Measurements from ENCODE around the gene MYORG.
A peak's percentile ranks its signal among the peaks of the same experiment; 100 is the strongest.
"Not testable (repeated sequence)": the region's sequence is repeated elsewhere in the genome, so short reads cannot be mapped to it uniquely, and the experiment has no call there.

The MYORG gene

GRCh38 chr9:34384368-34385165 lies 7.9 kb upstream of the MYORG start:
- no peak for DNase-seq

GRCh38 chr9:34383904-34384303 lies 7.2 kb upstream of the MYORG start:
- DNase-seq, result no peak

GRCh38 chr9:34382879-34383278 lies 6.2 kb upstream of the MYORG start:
- no peak for DNase-seq

GRCh38 chr9:34382054-34382453 lies 5.4 kb upstream of the MYORG start:
- no peak for DNase-seq

GRCh38 chr9:34381323-34381722 lies 4.6 kb upstream of the MYORG start:
- no peak for DNase-seq

DNA sequence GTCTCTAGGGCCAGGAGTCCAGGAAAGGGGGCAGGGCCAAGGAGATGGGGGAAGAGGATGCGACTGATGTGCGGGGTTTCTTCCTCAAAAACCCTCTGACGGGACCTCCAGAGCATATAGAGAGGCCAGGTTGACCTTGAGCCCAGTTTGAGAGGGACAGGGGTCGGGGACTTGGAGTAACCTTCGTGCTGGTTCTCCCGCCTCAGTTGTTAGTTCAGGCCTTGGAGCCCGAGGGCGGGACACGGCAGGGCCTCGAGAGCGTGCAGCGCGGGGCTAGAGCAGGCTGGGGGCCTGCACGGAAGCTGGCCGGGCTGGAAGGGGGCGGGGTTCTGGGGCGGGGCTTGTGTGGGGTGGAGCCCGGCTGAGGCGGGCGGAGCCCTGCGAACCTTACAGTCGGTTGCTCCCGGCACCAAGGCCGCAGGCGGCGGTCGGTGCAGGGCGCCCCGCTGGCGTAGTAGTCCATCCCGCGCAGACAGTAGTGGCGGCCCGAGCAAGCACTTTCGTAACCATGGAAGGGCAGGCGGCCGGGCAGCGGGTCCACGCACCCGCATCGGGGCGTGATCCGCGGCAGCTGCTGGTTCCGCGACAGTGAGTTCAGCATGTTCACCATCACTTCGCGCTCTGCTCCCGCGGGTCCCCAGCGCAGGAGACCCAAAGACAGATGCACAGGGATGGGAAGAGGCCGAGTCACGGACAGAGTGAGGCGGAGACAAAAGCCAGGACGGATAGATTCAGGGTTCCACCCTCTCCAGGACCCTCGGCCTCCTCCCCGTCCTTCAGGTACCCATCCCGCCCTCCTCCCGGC lies 4.0 kb upstream of the MYORG start:
- DNase-seq, result peak; percentile 68

DNA sequence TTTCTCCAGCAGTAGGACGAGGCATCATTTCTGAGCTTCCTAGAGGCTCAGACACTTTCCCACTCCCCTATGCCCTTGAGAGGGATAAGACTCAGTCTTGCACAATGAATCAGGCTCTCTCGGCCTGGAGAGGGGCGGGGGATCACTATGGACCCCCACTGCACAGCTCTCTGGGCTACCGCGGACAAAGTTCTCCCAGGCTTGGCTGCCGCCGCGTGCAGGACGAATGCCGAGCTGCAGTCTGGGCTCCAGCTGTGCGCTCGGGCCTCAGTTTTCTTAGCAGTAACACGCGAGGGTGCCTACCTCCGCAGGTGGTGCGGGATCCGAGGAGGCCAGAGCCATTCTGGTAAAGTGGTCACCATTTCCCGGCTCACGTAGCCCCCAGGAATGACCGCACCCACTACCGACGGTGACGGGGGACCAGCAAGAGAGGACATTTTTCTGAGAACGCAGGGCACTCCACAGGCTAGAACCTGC lies 3.4 kb upstream of the MYORG start:
- no peak for DNase-seq

DNA sequence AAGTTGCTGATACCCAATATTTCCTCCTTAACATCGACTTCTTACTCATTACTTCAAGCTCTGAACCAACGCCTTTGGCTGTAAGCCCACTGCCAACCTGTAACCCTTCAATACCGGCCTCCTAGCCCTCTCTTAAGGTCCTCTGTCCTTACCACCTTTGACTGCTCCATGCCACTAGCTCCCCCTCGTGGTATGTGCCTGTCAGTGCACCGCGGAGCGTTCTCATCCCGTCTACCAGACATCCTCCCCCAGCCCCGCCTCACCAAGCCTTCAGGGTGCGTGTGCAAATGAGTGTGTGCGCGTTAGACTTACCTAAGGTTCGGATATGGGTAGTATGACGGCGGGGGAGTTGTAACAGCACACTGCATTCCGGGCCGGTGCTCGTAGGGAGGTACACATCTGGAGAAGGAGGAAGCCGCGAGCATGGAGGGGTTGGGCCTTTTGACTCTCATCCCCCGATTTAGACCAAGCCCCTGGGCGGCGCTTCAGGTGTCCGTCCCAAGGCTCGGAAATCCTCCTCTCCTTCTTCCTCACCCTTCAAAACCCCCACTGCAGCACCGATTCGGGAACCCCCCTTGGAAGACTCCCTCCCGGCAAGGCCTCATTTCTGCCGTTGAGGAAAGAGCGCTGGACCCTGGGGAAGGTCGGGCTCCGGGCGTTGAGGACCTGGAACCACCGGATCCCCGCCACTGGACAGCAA lies 2.8 kb upstream of the MYORG start:
- DNase-seq, result peak; percentile 68

- DNase-seq, result no peak
Measured at GRCh38 chr9:34378376-34379060, 1.8 kb upstream of the MYORG start.

- DNase-seq, result no peak
Measured at GRCh38 chr9:34377404-34377746, 677 bp upstream of the MYORG start.

DNA sequence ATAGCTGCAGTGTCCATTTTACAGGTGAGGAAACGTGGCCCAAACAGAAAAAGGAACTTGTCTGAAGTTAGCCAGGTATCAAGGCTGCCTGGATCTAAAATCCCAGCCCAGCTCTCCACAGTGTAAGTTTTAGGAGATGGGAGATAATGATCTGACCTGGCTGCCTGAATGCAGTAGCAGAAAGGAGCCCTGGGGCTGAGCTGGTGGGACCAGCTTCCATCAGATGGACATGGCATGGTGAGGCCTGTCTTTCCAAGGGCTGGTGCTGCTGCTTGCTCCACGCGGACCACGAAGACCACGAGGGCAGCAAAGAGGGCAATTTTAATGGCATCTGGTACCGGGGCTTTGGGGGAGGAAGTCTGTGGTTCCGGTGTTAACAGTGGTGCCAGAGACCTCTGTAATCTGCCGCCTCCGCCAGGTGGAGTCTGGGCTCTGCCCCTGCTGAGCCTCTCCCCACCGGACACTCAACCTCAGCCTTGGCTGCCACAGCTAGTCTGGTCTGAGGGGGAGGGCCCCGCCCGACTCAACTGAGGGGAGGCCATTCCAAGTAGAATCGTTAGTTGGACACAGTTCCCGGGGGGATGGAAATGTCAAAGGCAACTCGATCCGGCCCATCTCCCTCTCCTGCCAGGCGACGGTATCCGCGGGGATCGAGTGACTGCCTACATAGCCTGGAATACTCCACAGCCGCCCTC lies 650 bp downstream of the MYORG start:
- DNase-seq, result no peak

DNA sequence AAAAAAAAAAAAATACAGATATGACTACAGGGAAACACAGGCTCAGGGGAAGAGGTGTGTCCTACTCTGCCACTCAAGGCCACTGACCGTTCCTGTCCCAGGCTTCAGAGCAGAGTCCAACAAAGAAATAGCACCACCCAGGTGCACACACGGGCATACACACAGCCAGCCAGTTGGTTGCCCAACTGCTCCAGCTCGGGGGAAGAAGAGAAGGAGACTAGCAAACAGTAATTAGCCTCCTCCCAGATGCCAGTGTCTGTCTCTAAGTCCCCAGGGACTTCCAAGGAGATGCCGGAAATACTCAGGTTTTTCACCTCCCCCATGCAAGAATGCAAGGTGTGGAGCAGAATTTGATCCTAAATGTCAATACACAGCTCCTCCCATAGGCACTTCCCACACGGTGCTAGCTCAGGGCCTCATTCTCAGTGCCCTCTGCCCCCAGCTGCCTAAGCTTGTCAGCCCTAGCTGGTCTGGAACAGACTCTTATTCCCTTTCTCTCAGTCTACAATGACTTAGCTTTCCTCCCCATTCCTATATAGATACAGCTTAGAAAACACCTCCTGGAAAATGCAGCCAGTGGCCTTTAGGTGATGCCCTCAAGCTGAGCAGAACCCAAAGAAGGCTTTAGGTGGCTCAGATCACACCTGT lies 1.7 kb downstream of the MYORG start:
- DNase-seq, result no peak

- no peak for DNase-seq
Measured at GRCh38 chr9:34374339-34374738, 2.4 kb downstream of the MYORG start.

DNA sequence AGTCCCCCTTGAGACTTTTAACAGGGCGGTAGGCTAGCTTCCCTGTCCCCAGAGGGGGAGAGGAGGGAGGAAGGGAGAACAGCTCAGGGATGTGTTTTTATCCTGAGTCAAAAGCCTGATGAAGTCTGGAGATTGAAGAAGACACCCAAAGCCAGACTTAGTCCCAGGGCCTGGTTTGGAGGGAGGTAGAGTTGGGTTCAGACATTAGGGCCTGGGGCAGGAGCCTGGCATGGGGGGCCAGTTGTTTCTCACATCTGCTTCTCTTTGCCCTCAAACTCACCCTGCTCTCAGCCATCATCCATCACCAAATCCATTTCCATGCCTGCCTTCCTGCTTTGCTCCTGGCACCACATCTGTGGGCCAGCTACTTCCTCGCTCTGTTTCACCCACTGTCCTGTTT lies 2.9 kb downstream of the MYORG start:
- no peak for DNase-seq

- no peak for DNase-seq
Measured at GRCh38 chr9:34372467-34373011, 4.2 kb downstream of the MYORG start.

GRCh38 chr9:34371886-34372466 lies 4.7 kb downstream of the MYORG start:
- DNase-seq, result no peak

DNA sequence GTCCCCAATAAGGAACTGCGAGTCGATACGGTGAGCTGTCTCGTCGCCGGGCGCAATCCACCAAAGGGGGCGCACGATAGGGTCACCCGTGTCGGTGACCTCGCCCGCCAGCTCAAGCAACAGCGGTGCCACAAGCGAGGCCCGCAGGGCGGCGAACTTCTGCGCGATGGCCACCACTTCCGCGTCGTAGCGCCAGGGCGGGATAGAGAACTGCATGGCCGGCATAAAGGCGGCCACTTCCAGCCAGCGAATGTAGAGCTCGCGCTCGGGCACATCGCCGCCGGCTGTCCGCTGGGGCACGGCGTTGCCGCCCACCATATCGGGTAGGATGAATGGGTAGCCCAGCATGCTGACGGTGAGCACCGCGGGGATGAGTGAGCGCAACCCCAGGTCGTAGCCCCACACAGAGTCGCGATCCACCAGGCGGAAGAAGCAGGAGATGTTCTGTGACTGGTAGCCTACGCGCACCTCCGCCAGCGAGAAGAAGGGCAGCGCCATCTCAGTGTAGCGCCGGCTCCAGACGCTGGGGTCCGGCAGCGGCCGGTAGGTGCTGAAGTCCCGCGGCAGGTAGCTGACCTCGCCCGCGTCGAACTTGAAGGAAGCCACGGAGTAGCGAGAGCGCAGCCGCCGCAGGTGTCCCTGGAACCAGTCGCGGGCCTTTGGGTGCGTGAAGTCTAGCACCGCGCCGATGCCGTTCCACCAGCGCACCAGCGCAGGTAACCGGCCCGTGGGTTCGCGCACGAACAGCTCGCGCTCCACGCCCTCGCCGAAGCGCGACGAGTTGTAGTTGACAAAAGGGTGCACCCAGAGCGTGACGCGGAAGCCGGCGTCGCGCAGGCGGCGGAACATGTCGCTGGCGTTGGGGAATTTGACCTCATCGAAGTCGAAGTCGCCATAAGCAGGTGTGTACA lies 5.5 kb downstream of the MYORG start:
- DNase-seq, result no peak

GRCh38 chr9:34370335-34370969 lies 6.2 kb downstream of the MYORG start:
- DNase-seq, result no peak

- no peak for DNase-seq
Measured at GRCh38 chr9:34369636-34370035, 7.1 kb downstream of the MYORG start.

DNA sequence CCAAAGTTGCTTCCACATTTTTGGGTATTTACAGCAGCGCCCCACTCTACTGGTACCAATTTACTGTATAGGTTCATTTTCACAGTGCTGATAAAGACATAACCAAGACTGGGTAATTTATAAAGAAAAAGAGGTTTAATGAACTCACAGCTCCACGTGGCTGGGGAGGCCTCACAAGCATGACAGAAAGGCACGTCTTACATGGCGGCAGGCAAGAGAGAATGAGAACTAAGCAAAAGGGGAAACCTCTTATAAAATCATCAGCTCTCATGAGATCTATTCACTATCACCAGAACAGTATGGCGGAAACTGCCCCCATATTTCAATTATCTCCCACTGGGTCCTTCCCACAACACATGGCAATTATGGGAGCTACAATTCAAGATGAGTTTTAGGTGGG lies 7.9 kb downstream of the MYORG start:
- not testable (repeated sequence) for DNase-seq
